ENCODE results near the gene NFATC1.

DNA sequence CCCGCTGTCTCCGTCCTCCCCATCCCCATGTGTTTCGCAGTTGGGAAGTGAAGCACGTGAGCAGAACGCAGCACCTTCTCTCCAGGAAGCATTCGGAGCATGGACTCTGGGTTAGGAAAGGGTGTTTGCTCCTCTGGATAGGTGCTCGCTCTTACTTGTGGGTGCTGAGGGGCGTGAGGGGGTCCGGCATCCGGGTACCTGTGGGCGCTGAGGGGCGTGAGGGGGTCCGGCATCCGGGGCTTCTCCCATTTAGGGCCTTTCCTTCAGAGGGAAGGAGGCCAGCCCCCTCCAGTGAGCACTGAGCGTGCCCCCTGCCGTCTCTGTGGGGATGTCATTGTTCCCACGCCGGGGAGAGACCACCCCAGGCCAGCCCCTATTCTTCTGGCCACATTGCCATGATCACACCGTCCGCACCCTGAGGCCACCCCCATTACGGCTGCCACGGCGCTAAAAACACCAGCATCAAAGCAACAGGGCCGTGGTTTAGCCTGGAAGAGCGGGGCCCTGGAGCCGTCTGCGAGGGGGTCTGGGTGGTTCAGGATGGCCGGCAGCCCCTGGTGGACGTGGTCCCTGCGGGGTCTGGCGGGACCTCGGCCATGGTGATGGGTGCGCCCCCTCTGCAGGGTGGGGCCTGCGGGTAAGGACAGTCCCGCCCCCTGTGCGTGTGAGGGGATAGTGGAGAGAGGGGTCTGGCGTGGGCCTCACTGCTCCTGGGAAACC, 41.0 kb downstream of the NFATC1 start:
- no peak for TF ChIP-seq EZH2 (IDR thresholded peaks at IDR 0.05; ENCODE audit: low read length, missing control alignments)
- TF ChIP-seq, protein P1, sequence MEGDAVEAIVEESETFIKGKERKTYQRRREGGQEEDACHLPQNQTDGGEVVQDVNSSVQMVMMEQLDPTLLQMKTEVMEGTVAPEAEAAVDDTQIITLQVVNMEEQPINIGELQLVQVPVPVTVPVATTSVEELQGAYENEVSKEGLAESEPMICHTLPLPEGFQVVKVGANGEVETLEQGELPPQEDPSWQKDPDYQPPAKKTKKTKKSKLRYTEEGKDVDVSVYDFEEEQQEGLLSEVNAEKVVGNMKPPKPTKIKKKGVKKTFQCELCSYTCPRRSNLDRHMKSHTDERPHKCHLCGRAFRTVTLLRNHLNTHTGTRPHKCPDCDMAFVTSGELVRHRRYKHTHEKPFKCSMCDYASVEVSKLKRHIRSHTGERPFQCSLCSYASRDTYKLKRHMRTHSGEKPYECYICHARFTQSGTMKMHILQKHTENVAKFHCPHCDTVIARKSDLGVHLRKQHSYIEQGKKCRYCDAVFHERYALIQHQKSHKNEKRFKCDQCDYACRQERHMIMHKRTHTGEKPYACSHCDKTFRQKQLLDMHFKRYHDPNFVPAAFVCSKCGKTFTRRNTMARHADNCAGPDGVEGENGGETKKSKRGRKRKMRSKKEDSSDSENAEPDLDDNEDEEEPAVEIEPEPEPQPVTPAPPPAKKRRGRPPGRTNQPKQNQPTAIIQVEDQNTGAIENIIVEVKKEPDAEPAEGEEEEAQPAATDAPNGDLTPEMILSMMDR (conservative IDR thresholded peaks at IDR 0.05 in 1 of 2, IDR thresholded peaks at IDR 0.05 in 1 of 2; ENCODE audit: low read depth in 1 of 2, low read length in 2 of 2): no peak
